Esophagus muscularis mucosa (tissue), 4 donors: ENCODE measurements around the gene PRDX5.

Source experiments
- CTCF ChIP-seq, 3 experiments: fragments of 200-600 bp in 2 of 3; fragments of 450-650 bp in 1 of 3; sonication (generic) in 2 of 3; IDR thresholded peaks; one replicate each; pipeline ENCODE4 v1.5.1; 2017 to 2019; ENCODE audit warnings: antibody characterized with exemption in 3 of 3, mild to moderate bottlenecking in 2 of 3, moderate library complexity in 1 of 3
- EP300 ChIP-seq: sonication (generic); formaldehyde crosslinking; IDR thresholded peaks from one replicate; pipeline ENCODE4 v1.6.1; 2017; ENCODE audit warnings: antibody characterized with exemption
- POLR2A ChIP-seq: fragments of 450-650 bp; IDR thresholded peaks from one replicate; pipeline ENCODE4 v1.6.1; 2017; ENCODE audit warnings: antibody characterized with exemption, moderate library complexity, mild to moderate bottlenecking, low read depth
- POLR2AphosphoS5 ChIP-seq, 2 donors: sonication (generic); formaldehyde crosslinking; IDR thresholded peaks; one replicate each; pipeline ENCODE4 v1.6.1; 2017; ENCODE audit warnings: antibody characterized with exemption in 2 of 2

GRCh38 chr11:64314146-64314804 lies 3.6 kb upstream of the PRDX5 start:
- no peak for TF ChIP-seq POLR2AphosphoS5 (IDR thresholded peaks at IDR 0.05)
- no peak for TF ChIP-seq CTCF (IDR thresholded peaks at IDR 0.05)
- no peak for TF ChIP-seq POLR2A
- TF ChIP-seq EP300, result no peak
